Astrocyte (in vitro differentiated cells and primary cell): ENCODE results near the gene SAE1. TPM values are rescaled to one million over a fixed set of nuclear protein-coding genes. Genes with fewer than 3 reads are reported as not detected.
"Not testable (repeated sequence)": the region's sequence is repeated elsewhere in the genome, so short reads cannot be mapped to it uniquely, and the experiment has no call there.

Source experiments
- DNase-seq: peaks from one replicate; pipeline ENCODE4 v3.0.0-alpha.2; 2010; ENCODE audit warnings: low read depth
- FAIRE-seq: peaks from 2 replicates; lab custom pipeline; 2011; peaks lifted over from hg19 to GRCh38; lab: Jason Lieb, UNC
- H2AFZ ChIP-seq: 2 replicates; pipeline ENCODE4 v1.6.0; 2012; ENCODE audit warnings: low read depth, low read length, inconsistent platforms
- H3K27ac ChIP-seq: 2 replicates; pipeline ENCODE4 v1.5.1; 2011; ENCODE audit warnings: low read depth, low read length, inconsistent platforms
- H3K27me3 ChIP-seq: 2 replicates; pipeline ENCODE4 v1.6.0; 2011; ENCODE audit warnings: low read length, inconsistent platforms; ENCODE audit not compliant: insufficient read depth
- H3K36me3 ChIP-seq: 2 replicates; pipeline ENCODE4 v1.5.1; 2011; ENCODE audit warnings: low read length, inconsistent platforms; ENCODE audit not compliant: insufficient read depth
- H3K4me1 ChIP-seq: 2 replicates; pipeline ENCODE4 v1.5.1; 2011; ENCODE audit warnings: low read length, inconsistent platforms; ENCODE audit not compliant: insufficient read depth
- H3K4me2 ChIP-seq: 2 replicates; pipeline ENCODE4 v1.6.0; 2012; ENCODE audit warnings: low read length, inconsistent platforms
- H3K4me3 ChIP-seq: 2 replicates; pipeline ENCODE4 v1.5.1; 2011; ENCODE audit warnings: low read depth, mild to moderate bottlenecking, low read length, inconsistent platforms; ENCODE audit not compliant: insufficient read depth
- H3K79me2 ChIP-seq: 2 replicates; pipeline ENCODE4 v1.6.0; 2012; ENCODE audit warnings: mild to moderate bottlenecking, low read length, inconsistent platforms; ENCODE audit not compliant: insufficient read depth
- H3K9ac ChIP-seq: 2 replicates; pipeline ENCODE4 v1.6.0; 2012; ENCODE audit warnings: mild to moderate bottlenecking, low read length, inconsistent platforms
- H3K9me3 ChIP-seq: 2 replicates; pipeline ENCODE4 v1.5.1; 2012; ENCODE audit warnings: low read depth, mild to moderate bottlenecking, low read length, inconsistent platforms; ENCODE audit not compliant: insufficient read depth
- H4K20me1 ChIP-seq: 2 replicates; pipeline ENCODE4 v1.6.0; 2012; ENCODE audit warnings: low read length, inconsistent platforms; ENCODE audit not compliant: insufficient read depth
- H3K27ac Mint-ChIP-seq: one replicate; pipeline ENCODE4 v1.8.0; 2021; ENCODE audit warnings: mild to moderate bottlenecking, mixed read lengths; ENCODE audit not compliant: unreplicated experiment
- H3K27me3 Mint-ChIP-seq: one replicate; pipeline ENCODE4 v1.8.0; 2021; ENCODE audit warnings: low read depth, mixed read lengths; ENCODE audit not compliant: unreplicated experiment
- H3K36me3 Mint-ChIP-seq: one replicate; pipeline ENCODE4 v1.8.0; 2021; ENCODE audit warnings: low read depth, mixed read lengths; ENCODE audit not compliant: unreplicated experiment
- H3K4me1 Mint-ChIP-seq: one replicate; pipeline ENCODE4 v1.8.0; 2021; ENCODE audit warnings: low read depth, mixed read lengths; ENCODE audit not compliant: unreplicated experiment
- H3K4me3 Mint-ChIP-seq: one replicate; pipeline ENCODE4 v1.8.0; 2021; ENCODE audit warnings: mild to moderate bottlenecking, moderate library complexity, mixed read lengths; ENCODE audit not compliant: unreplicated experiment
- H3K9me3 Mint-ChIP-seq: one replicate; pipeline ENCODE4 v1.8.0; 2021; ENCODE audit warnings: mild to moderate bottlenecking, mixed read lengths; ENCODE audit not compliant: unreplicated experiment
- CTCF ChIP-seq: IDR thresholded peaks from 2 replicates; pipeline ENCODE4 v1.5.1; 2011; ENCODE audit warnings: low read depth, mild to moderate bottlenecking, inconsistent platforms, low read length, moderate library complexity; ENCODE audit not compliant: insufficient read depth
- EZH2 ChIP-seq: IDR thresholded peaks from 2 replicates; pipeline ENCODE4 v1.6.1; 2012; ENCODE audit warnings: mild to moderate bottlenecking, low read length, inconsistent platforms; ENCODE audit not compliant: insufficient read depth
- total RNA-seq: library from RNA; stranded (reverse); gene quantifications from 2 replicates; pipeline ENCODE4 v1.2.1, GENCODE V29; 2021

The SAE1 gene
- total RNA-seq, 1 donor from 2014 or later: 133 TPM

DNA sequence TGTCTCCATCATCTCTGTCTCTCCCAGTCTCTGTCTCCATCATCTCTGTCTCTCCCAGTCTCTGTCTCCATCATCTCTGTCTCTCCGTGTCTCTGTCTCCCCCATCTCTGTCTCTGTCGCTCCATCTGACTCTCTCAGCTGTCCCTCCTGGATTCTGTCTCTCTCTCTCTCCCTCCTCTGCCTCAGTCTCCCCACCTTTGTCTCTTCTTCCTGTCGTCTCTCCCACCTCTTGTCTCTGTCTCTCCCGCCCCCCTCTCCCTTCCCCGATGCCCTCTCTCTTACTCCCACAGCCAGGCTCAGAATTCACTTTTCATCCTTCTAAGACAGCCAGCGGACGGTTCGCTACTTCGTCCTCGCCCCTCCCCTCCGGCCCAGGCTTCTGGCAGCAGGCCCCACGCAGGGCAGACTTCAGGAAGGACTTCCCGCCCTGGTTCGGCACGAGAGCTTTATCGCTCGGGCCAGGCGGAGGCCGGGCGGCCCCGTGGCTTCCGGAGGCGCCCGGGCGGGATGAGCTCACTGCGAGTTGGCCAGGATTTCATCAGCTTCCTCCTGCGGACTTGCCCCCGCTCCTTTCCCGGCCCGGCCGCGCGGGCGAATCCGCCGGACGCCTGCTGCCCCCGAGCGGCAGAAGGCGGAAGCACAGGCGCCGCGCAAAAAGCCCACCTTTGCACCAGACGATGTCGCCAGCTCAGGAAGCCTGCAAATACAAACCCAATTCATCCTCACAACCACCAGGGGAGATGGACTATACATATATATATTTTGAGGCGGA, 113.3 kb downstream of the SAE1 start:
- peak overlapping the region; percentile 74 for H3K4me3 Mint-ChIP-seq
- peak overlapping the region; percentile 29 for H3K4me3 ChIP-seq
- peak overlapping the region; percentile 86 for H3K9ac ChIP-seq
- H2AFZ ChIP-seq: peak overlapping the region; percentile 54
- no peaks in the 10 kb centered on the region for H3K79me2 ChIP-seq
- H3K4me1 ChIP-seq: peaks cover 30% of the 10 kb centered on the region
- no peaks in the 10 kb centered on the region for H4K20me1 ChIP-seq
- H3K4me1 Mint-ChIP-seq: peaks cover 11% of the 10 kb centered on the region
- H3K27ac ChIP-seq: peak overlapping the region; percentile 79
- TF ChIP-seq EZH2 (no peak), CTCF (peak; percentile 75)
- H3K9me3 Mint-ChIP-seq: no peaks in the 10 kb centered on the region
- H3K9me3 ChIP-seq: no peaks in the 10 kb centered on the region
- H3K36me3 ChIP-seq: no peaks in the 10 kb centered on the region
- FAIRE-seq (no peak), DNase-seq (peak; percentile 88)
- H3K27me3 Mint-ChIP-seq: no peaks in the 10 kb centered on the region
- H3K36me3 Mint-ChIP-seq: peaks cover 1% of the 10 kb centered on the region
- H3K27me3 ChIP-seq: no peaks in the 10 kb centered on the region
- H3K27ac Mint-ChIP-seq: peak overlapping the region; percentile 97
- H3K4me2 ChIP-seq: peak overlapping the region; percentile 85

DNA sequence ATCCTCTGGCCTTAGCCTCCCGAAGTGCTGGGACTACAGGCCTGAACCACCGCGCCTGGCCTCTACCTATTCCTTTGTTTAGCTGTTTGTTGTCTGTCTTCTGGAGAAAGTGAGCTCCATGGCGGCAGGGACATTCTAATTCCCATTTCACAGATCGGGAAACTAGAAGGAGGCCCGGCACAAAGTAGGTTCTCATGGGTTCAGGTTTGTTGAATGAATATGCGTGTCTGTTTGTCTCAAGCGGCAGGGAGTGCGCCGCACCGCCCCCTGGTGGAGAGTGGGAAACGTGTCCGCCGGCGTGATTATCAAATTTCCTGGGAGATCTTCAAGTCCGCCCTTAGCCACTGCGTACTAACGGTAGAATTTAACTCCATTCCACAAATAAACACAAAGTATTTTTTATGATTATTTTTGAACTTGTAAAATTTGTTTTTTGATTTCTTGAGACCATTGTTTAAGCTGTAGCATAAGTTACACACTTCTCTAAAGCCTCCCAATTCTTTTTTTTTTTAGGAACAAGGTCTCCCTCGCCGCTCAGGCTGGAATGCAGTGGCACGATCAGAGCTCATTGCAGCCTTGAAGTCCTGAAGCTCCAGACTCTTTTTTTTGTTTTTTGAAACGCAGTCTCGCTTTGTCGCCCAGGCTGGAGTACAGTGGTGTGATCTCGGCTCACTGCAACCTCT, 116.8 kb downstream of the SAE1 start:
- no peaks in the 10 kb centered on the region for H3K9me3 ChIP-seq
- H3K27ac Mint-ChIP-seq: peak overlapping the region; percentile 59
- H3K4me3 ChIP-seq: no peak overlapping the region
- H3K27me3 Mint-ChIP-seq: no peaks in the 10 kb centered on the region
- H3K79me2 ChIP-seq: no peaks in the 10 kb centered on the region
- H3K36me3 ChIP-seq: no peaks in the 10 kb centered on the region
- H3K36me3 Mint-ChIP-seq: peaks cover 1% of the 10 kb centered on the region
- H3K4me3 Mint-ChIP-seq: no peak overlapping the region
- H3K9ac ChIP-seq: no peak overlapping the region
- H3K4me1 ChIP-seq: peaks cover 14% of the 10 kb centered on the region
- no peaks in the 10 kb centered on the region for H4K20me1 ChIP-seq
- no peaks in the 10 kb centered on the region for H3K27me3 ChIP-seq
- DNase-seq (peak; percentile 33), FAIRE-seq (no peak)
- no peaks in the 10 kb centered on the region for H3K9me3 Mint-ChIP-seq
- no peak overlapping the region for H3K27ac ChIP-seq
- H3K4me2 ChIP-seq: no peak overlapping the region
- H3K4me1 Mint-ChIP-seq: peaks cover 8% of the 10 kb centered on the region
- no peak overlapping the region for H2AFZ ChIP-seq
- TF ChIP-seq EZH2 (no peak), CTCF (peak; percentile 94)

- not testable (repeated sequence) for H3K9me3 Mint-ChIP-seq, H3K27me3 ChIP-seq, H3K4me1 Mint-ChIP-seq, H4K20me1 ChIP-seq, H3K27me3 Mint-ChIP-seq, H3K9me3 ChIP-seq, H3K79me2 ChIP-seq, H3K36me3 Mint-ChIP-seq, FAIRE-seq, H3K36me3 ChIP-seq, H3K4me3 ChIP-seq, DNase-seq, H2AFZ ChIP-seq
- Mint-ChIP-seq H3K4me3 (peak overlapping the region; percentile 34), H3K27ac (peak overlapping the region; percentile 86)
- Histone ChIP-seq H3K4me2 (peak overlapping the region; percentile 62), H3K9ac (peak overlapping the region; percentile 9), H3K4me1 (peaks cover 18% of the 10 kb centered on the region), H3K27ac (peak overlapping the region; percentile 58)
Measured at GRCh38 chr19:47253016-47253415, 122.4 kb downstream of the SAE1 start.
